Activated CD4-positive, alpha-beta T cell treated with anti-CD3 and anti-CD28 coated beads, Interleukin-2, amount 10 ng/mL, durations not matched to agents 7 days and 5 days (primary cell): ENCODE results near the gene VAV2. TPM values are rescaled to one million over a fixed set of nuclear protein-coding genes. Genes with fewer than 3 reads are reported as not detected.

Source experiments
- CTCF ChIA-PET: fragments of 350-600 bp; sonication (Branson Sonifier 250); formaldehyde crosslinking; loops from one replicate; lab custom pipeline; 2021; ENCODE audit warnings: antibody characterized with exemption; lab: Charles Lee
- POLR2A ChIA-PET: fragments of 350-600 bp; sonication (Branson Sonifier 250); formaldehyde crosslinking; loops from one replicate; lab custom pipeline; 2021; ENCODE audit warnings: antibody characterized with exemption; lab: Charles Lee
- DNase-seq: peaks from one replicate; pipeline ENCODE4 v3.0.0-alpha.2; 2020
- H3K27ac Mint-ChIP-seq: one replicate; pipeline ENCODE4 v1.8.0; 2021; ENCODE audit warnings: mild to moderate bottlenecking, moderate library complexity, mixed read lengths
- H3K27me3 Mint-ChIP-seq: one replicate; pipeline ENCODE4 v1.8.0; 2021; ENCODE audit warnings: mixed read lengths
- H3K36me3 Mint-ChIP-seq: one replicate; pipeline ENCODE4 v1.8.0; 2021; ENCODE audit warnings: low read depth, mixed read lengths
- H3K4me1 Mint-ChIP-seq: one replicate; pipeline ENCODE4 v1.8.0; 2021; ENCODE audit warnings: mixed read lengths
- H3K4me3 Mint-ChIP-seq: one replicate; pipeline ENCODE4 v1.8.0; 2021; ENCODE audit warnings: mild to moderate bottlenecking, moderate library complexity, mixed read lengths
- H3K9me3 Mint-ChIP-seq: one replicate; pipeline ENCODE4 v1.8.0; 2021; ENCODE audit warnings: mixed read lengths
- total RNA-seq, 2 experiments: library from RNA; stranded (reverse); gene quantifications; one replicate each; pipeline ENCODE4 v1.2.3, GENCODE V29; 2021

The VAV2 gene
- total RNA-seq, 2 experiments from 2014 or later, result 6.2 TPM

GRCh38 chr9:133878402-133878801, 113.7 kb downstream of the VAV2 start:
- Mint-ChIP-seq H3K4me3 (no peak overlapping the region), H3K27me3 (no peaks in the 10 kb centered on the region), H3K36me3 (no peaks in the 10 kb centered on the region), H3K9me3 (no peaks in the 10 kb centered on the region), H3K27ac (no peak overlapping the region), H3K4me1 (no peaks in the 10 kb centered on the region)
- POLR2A ChIA-PET, result no interaction called here
- CTCF ChIA-PET, result no interaction called here
- DNase-seq, result no peak

- Mint-ChIP-seq H3K27ac (no peak overlapping the region), H3K36me3 (no peaks in the 10 kb centered on the region), H3K4me1 (no peaks in the 10 kb centered on the region), H3K27me3 (no peaks in the 10 kb centered on the region), H3K4me3 (no peak overlapping the region), H3K9me3 (no peaks in the 10 kb centered on the region)
- CTCF ChIA-PET, result no interaction called here
- no peak for DNase-seq
- POLR2A ChIA-PET, result no interaction called here
These were observed 114.2 kb downstream of the VAV2 start for GRCh38 chr9:133877967-133878366.

- POLR2A ChIA-PET, result no interaction called here
- H3K36me3 Mint-ChIP-seq, result no peaks in the 10 kb centered on the region
- H3K27ac Mint-ChIP-seq, result no peak overlapping the region
- DNase-seq, result no peak
- no peaks in the 10 kb centered on the region for H3K27me3 Mint-ChIP-seq
- no peaks in the 10 kb centered on the region for H3K4me1 Mint-ChIP-seq
- CTCF ChIA-PET, result no interaction called here
- no peaks in the 10 kb centered on the region for H3K9me3 Mint-ChIP-seq
- no peak overlapping the region for H3K4me3 Mint-ChIP-seq
These were observed 114.8 kb downstream of the VAV2 start for GRCh38 chr9:133877327-133877726.

- ChIA-PET POLR2A (no interaction called here), CTCF (no interaction called here)
- Mint-ChIP-seq H3K9me3 (no peaks in the 10 kb centered on the region), H3K27me3 (no peaks in the 10 kb centered on the region), H3K4me1 (no peaks in the 10 kb centered on the region), H3K36me3 (no peaks in the 10 kb centered on the region), H3K4me3 (no peak overlapping the region), H3K27ac (no peak overlapping the region)
- DNase-seq, result no peak
These were observed 115.3 kb downstream of the VAV2 start for GRCh38 chr9:133876836-133877235.

- Mint-ChIP-seq H3K36me3 (no peaks in the 10 kb centered on the region), H3K4me3 (no peak overlapping the region), H3K27ac (no peak overlapping the region), H3K27me3 (no peaks in the 10 kb centered on the region), H3K9me3 (no peaks in the 10 kb centered on the region), H3K4me1 (no peaks in the 10 kb centered on the region)
- POLR2A ChIA-PET, result no interaction called here
- CTCF ChIA-PET, result no interaction called here
- no peak for DNase-seq
These were observed 116.0 kb downstream of the VAV2 start for GRCh38 chr9:133876144-133876543.

- Mint-ChIP-seq H3K27me3 (peaks cover 3% of the 10 kb centered on the region), H3K4me3 (no peak overlapping the region)
These were observed 117.0 kb downstream of the VAV2 start for GRCh38 chr9:133875131-133875530.

GRCh38 chr9:133874659-133875058, 117.5 kb downstream of the VAV2 start:
- CTCF ChIA-PET, result no interaction called here
- no peaks in the 10 kb centered on the region for H3K36me3 Mint-ChIP-seq

More at GRCh38 chr9:133875131-133875530, 117.0 kb downstream of the VAV2 start:
- no peak for DNase-seq
- Mint-ChIP-seq H3K36me3 (no peaks in the 10 kb centered on the region), H3K9me3 (no peaks in the 10 kb centered on the region), H3K4me1 (peaks cover 3% of the 10 kb centered on the region), H3K27ac (no peak overlapping the region)
- CTCF ChIA-PET, result no interaction called here
- POLR2A ChIA-PET, result no interaction called here

GRCh38 chr9:133874060-133874657, 118.0 kb downstream of the VAV2 start:
- peaks cover 9% of the 10 kb centered on the region for H3K4me1 Mint-ChIP-seq
- no peak overlapping the region for H3K4me3 Mint-ChIP-seq
- ChIA-PET POLR2A (no interaction called here), CTCF (no interaction called here)
- no peaks in the 10 kb centered on the region for H3K9me3 Mint-ChIP-seq
- H3K27ac Mint-ChIP-seq, result no peak overlapping the region
- H3K36me3 Mint-ChIP-seq, result no peaks in the 10 kb centered on the region
- peaks cover 9% of the 10 kb centered on the region for H3K27me3 Mint-ChIP-seq
- no peak for DNase-seq

More at GRCh38 chr9:133874659-133875058, 117.5 kb downstream of the VAV2 start:
- POLR2A ChIA-PET, result no interaction called here
- Mint-ChIP-seq H3K4me1 (peaks cover 8% of the 10 kb centered on the region), H3K4me3 (no peak overlapping the region), H3K27ac (no peak overlapping the region), H3K9me3 (no peaks in the 10 kb centered on the region), H3K27me3 (peaks cover 8% of the 10 kb centered on the region)
- no peak for DNase-seq

GRCh38 chr9:133873461-133873891, 118.6 kb downstream of the VAV2 start:
- Mint-ChIP-seq H3K4me1 (peaks cover 9% of the 10 kb centered on the region), H3K4me3 (no peak overlapping the region), H3K27me3 (peaks cover 9% of the 10 kb centered on the region), H3K36me3 (no peaks in the 10 kb centered on the region), H3K27ac (no peak overlapping the region), H3K9me3 (no peaks in the 10 kb centered on the region)
- ChIA-PET CTCF (interaction anchor here (1.4 kb wide), 1 partner anchor 11 kb away, joined by 3 read pairs; no protein-coding TSS in a partner anchor), POLR2A (no interaction called here)
- DNase-seq, result no peak

- Mint-ChIP-seq H3K27ac (no peak overlapping the region), H3K27me3 (peaks cover 9% of the 10 kb centered on the region), H3K4me3 (no peak overlapping the region), H3K4me1 (peaks cover 9% of the 10 kb centered on the region), H3K36me3 (no peaks in the 10 kb centered on the region), H3K9me3 (no peaks in the 10 kb centered on the region)
- DNase-seq, result no peak
- ChIA-PET CTCF (interaction anchor here (1.4 kb wide), 1 partner anchor 11 kb away, joined by 3 read pairs; no protein-coding TSS in a partner anchor), POLR2A (no interaction called here)
These were observed 119.1 kb downstream of the VAV2 start for GRCh38 chr9:133873009-133873408.

- CTCF ChIA-PET, result no interaction called here
These were observed 121.2 kb downstream of the VAV2 start for GRCh38 chr9:133870598-133871595.

GRCh38 chr9:133869674-133870405, 122.3 kb downstream of the VAV2 start:
- Mint-ChIP-seq H3K27ac (no peak overlapping the region), H3K4me3 (no peak overlapping the region), H3K4me1 (peaks cover 9% of the 10 kb centered on the region), H3K27me3 (peaks cover 9% of the 10 kb centered on the region), H3K9me3 (peaks cover 5% of the 10 kb centered on the region), H3K36me3 (no peaks in the 10 kb centered on the region)
- DNase-seq, result peak; percentile 9
- ChIA-PET CTCF (interaction anchor here (0.7 to 1.0 kb wide), 2 partner anchors 10 to 975 kb away, joined by 3 to 6 read pairs; no protein-coding TSS in a partner anchor), POLR2A (no interaction called here)

More at GRCh38 chr9:133870598-133871595, 121.2 kb downstream of the VAV2 start:
- no peak overlapping the region for H3K27ac Mint-ChIP-seq
- H3K9me3 Mint-ChIP-seq, result no peaks in the 10 kb centered on the region
- no peak overlapping the region for H3K4me3 Mint-ChIP-seq
- no peak for DNase-seq
- POLR2A ChIA-PET, result no interaction called here
- H3K36me3 Mint-ChIP-seq, result no peaks in the 10 kb centered on the region
- H3K27me3 Mint-ChIP-seq, result peaks cover 9% of the 10 kb centered on the region
- H3K4me1 Mint-ChIP-seq, result peaks cover 9% of the 10 kb centered on the region
